ENCODE measurements around the gene INPP5E.

DNA sequence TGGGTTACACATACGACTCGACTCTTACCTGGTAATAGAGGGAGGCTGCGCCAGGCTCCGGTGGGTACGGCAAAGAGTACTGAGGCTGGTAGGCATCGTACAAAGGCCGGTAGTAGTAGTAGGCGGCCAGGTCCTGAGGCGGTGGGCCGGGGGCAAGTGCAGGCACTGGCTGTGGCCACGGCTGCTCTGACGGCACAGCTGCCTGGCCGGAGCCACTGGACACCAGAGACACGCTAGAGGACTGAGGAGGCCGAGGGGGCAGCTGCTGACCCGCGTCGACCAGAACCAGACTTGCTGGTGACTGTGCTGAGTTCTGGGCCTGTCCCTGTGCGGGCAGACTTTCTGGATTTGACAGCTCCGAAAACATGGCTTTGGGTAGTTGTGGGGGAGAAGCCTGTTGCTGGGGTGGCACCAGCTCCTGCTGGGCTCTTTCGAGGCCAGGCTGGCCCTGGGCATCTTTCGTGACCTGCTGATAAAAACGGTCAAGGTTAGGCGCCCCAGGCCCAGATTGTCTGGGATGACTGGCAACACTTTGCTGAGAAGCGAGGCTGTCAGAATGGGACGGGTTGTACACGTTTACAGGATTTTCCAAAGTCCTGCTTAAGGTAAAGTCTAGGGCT, 34.5 kb upstream of the INPP5E start:
- TF ChIP-seq POLR2AphosphoS5 (IDR thresholded peaks at IDR 0.05; ENCODE audit: low read depth, low read length) (no peak), TAF1 (IDR thresholded peaks at IDR 0.05; ENCODE audit: borderline replicate concordance, insufficient read depth, low read length) (no peak), SIN3A (IDR thresholded peaks at IDR 0.05; ENCODE audit: borderline replicate concordance, insufficient read depth, low read length) (no peak), FOXP2 (optimal IDR thresholded peaks at IDR 0.05; ENCODE audit: borderline replicate concordance, extremely low read depth, extremely low read length, insufficient read depth) (no peak)
- TF ChIP-seq, protein P1, sequence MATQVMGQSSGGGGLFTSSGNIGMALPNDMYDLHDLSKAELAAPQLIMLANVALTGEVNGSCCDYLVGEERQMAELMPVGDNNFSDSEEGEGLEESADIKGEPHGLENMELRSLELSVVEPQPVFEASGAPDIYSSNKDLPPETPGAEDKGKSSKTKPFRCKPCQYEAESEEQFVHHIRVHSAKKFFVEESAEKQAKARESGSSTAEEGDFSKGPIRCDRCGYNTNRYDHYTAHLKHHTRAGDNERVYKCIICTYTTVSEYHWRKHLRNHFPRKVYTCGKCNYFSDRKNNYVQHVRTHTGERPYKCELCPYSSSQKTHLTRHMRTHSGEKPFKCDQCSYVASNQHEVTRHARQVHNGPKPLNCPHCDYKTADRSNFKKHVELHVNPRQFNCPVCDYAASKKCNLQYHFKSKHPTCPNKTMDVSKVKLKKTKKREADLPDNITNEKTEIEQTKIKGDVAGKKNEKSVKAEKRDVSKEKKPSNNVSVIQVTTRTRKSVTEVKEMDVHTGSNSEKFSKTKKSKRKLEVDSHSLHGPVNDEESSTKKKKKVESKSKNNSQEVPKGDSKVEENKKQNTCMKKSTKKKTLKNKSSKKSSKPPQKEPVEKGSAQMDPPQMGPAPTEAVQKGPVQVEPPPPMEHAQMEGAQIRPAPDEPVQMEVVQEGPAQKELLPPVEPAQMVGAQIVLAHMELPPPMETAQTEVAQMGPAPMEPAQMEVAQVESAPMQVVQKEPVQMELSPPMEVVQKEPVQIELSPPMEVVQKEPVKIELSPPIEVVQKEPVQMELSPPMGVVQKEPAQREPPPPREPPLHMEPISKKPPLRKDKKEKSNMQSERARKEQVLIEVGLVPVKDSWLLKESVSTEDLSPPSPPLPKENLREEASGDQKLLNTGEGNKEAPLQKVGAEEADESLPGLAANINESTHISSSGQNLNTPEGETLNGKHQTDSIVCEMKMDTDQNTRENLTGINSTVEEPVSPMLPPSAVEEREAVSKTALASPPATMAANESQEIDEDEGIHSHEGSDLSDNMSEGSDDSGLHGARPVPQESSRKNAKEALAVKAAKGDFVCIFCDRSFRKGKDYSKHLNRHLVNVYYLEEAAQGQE (IDR thresholded peaks at IDR 0.05; ENCODE audit: insufficient read depth in 1 of 2, low read depth in 2 of 2, low read length in 2 of 2), result no peak
